ENCODE data around the gene ARRB1. TPM values are rescaled to one million over a fixed set of nuclear protein-coding genes. Genes with fewer than 3 reads are reported as not detected.

Gene ARRB1
- total and polyA plus RNA-seq, 10 of the 15 experiments (the other 5 are each of a cell fraction or from before 2014, with no cell fraction given) = 0.39 to 12.9 (median 1.7) TPM

DNA sequence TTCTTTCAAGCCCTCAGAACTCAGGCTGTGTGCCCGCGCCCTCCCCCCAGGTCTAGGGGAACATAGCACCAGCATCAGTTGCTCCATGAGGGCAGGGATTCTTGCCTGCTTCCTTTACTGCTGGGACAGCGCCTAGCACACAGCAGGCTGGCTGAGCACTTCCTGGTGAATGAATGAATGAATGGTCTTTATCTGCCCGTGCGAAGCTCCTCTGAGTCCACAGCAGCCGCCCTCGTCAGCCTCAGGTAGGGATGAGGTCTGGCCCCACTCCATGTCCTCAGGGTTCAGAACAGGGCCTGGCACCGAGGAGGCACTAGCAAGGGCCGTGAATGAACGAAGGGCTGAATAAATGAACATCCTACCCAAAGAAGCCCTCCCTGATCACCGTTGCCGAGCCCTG, 27.3 kb downstream of the ARRB1 start:
- in situ Hi-C loops (cut with MboI) (no loop called here), intact Hi-C loops (cut with micrococcal nuclease; ENCODE audit: unreplicated experiment) (no loop called here)
- POLR2A ChIA-PET = no interaction called here
- TF ChIP-seq KAT2A (conservative IDR thresholded peaks at IDR 0.05; ENCODE audit: control insufficient read depth, low read depth, low read length) = no peak
- no peak for TF ChIP-seq ZNF217 (IDR thresholded peaks at IDR 0.05)
- TF ChIP-seq TBL1XR1 (IDR thresholded peaks at IDR 0.05; ENCODE audit: low read depth, low read length) = no peak
- TF ChIP-seq TCF7 (IDR thresholded peaks at IDR 0.05; ENCODE audit: borderline replicate concordance) = no peak
- H3K4me1 ChIP-seq (ENCODE audit: control insufficient read depth, insufficient read depth, low read length) = peaks cover 11% of the 10 kb centered on the region
- ATAC-seq (no peak), DNase-seq (ENCODE audit: low read depth, low spot score) (no peak), FAIRE-seq (no peak)
- H2AFZ ChIP-seq (ENCODE audit: control insufficient read depth, low read depth, low read length) = no peak overlapping the region
- no peaks in the 10 kb centered on the region; a peak in 1 of 4 replicates for H3K36me3 ChIP-seq (ENCODE audit: control insufficient read depth in 2 of 2, insufficient read depth in 2 of 2, low read length in 1 of 2)
- SMC1A ChIA-PET (ENCODE audit: uncharacterized antibody, unreplicated experiment) = no interaction called here
- 64% methylated on average over 12 of the region's 12 CpGs for WGBS (ENCODE audit: insufficient coverage, insufficient replicate concordance, low lambda C conversion rate, missing lambda C conversion rate)
- H3K4me2 ChIP-seq (ENCODE audit: control insufficient read depth, insufficient read depth) = no peak overlapping the region
- CTCF ChIA-PET = interaction anchor here (1.1 kb wide), 1 partner anchor 10 kb away, joined by 3 read pairs; no protein-coding TSS in a partner anchor
- no peaks in the 10 kb centered on the region for H4K20me1 ChIP-seq (ENCODE audit: control insufficient read depth, insufficient read depth)
- H3K9ac ChIP-seq (ENCODE audit: control insufficient read depth, insufficient read depth, low read length) = no peak overlapping the region
- no peaks in the 10 kb centered on the region for H3K79me2 ChIP-seq (ENCODE audit: control insufficient read depth, insufficient read depth, low read length)
- H3K9me3 ChIP-seq (replicated peaks; ENCODE audit: control insufficient read depth, insufficient read depth, low read length) = no peaks in the 10 kb centered on the region
- BruUV-seq (replicated peaks) = no TSS peak
- no peak overlapping the region for H3K4me3 ChIP-seq
- RAD21 ChIA-PET (ENCODE audit: unreplicated experiment) = no interaction called here
- no peak overlapping the region for H3K27ac ChIP-seq (ENCODE audit: control insufficient read depth, insufficient read depth)
- no peaks in the 10 kb centered on the region for H3K27me3 ChIP-seq (replicated peaks in 1 of 2; ENCODE audit: control insufficient read depth in 2 of 2, insufficient read depth in 2 of 2, low read length in 1 of 2)

DNA sequence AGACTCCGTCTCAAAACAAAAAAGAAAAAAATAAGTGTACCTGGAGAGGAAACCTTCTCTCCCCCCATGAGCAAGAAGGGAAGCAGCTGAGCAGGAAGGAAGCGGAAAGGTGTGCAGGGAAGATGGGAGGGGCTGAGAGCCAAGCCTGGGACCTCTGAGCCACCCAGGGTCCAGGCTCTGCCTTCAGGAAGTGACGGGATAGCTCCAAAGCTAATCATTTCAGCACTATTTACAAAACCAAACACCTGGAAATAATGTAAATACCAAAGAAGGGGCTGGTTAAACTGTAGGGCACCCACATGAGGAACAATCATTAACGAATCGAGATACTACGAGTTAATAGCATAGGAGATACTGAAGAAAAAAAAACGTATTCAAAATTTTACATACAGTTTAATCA, 27.9 kb downstream of the ARRB1 start:
- no peak overlapping the region for H3K4me3 ChIP-seq
- no peaks in the 10 kb centered on the region for H3K27me3 ChIP-seq (replicated peaks in 1 of 2; ENCODE audit: control insufficient read depth in 2 of 2, insufficient read depth in 2 of 2, low read length in 1 of 2)
- H3K4me1 ChIP-seq (ENCODE audit: control insufficient read depth, insufficient read depth, low read length) = peaks cover 8% of the 10 kb centered on the region
- no peak for DNase-seq (ENCODE audit: low read depth, low spot score)
- H3K79me2 ChIP-seq (ENCODE audit: control insufficient read depth, insufficient read depth, low read length) = no peaks in the 10 kb centered on the region
- ChIA-PET CTCF (interaction anchor here (0.8 to 1.1 kb wide), 3 partner anchors 9 to 66 kb away, joined by 3 to 4 read pairs (median 3); no protein-coding TSS in a partner anchor), SMC1A (ENCODE audit: uncharacterized antibody, unreplicated experiment) (interaction anchor here (1.2 kb wide), 1 partner anchor 59 kb away, joined by 4 read pairs; no protein-coding TSS in a partner anchor), POLR2A (no interaction called here), RAD21 (ENCODE audit: unreplicated experiment) (no interaction called here)
- no peak overlapping the region for H3K9ac ChIP-seq (ENCODE audit: control insufficient read depth, insufficient read depth, low read length)
- H3K36me3 ChIP-seq (ENCODE audit: control insufficient read depth in 2 of 2, insufficient read depth in 2 of 2, low read length in 1 of 2) = no peaks in the 10 kb centered on the region; a peak in 1 of 4 replicates
- H3K27ac ChIP-seq (ENCODE audit: control insufficient read depth, insufficient read depth) = no peak overlapping the region
- in situ Hi-C loops (cut with MboI) = no loop called here
- WGBS (ENCODE audit: insufficient coverage, insufficient replicate concordance, low lambda C conversion rate, missing lambda C conversion rate) = 44% methylated on average over 7 of the region's 7 CpGs
- H3K9me3 ChIP-seq (replicated peaks; ENCODE audit: control insufficient read depth, insufficient read depth, low read length) = no peaks in the 10 kb centered on the region
- intact Hi-C loops (cut with micrococcal nuclease; ENCODE audit: unreplicated experiment) = no loop called here
- no peak overlapping the region for H3K4me2 ChIP-seq (ENCODE audit: control insufficient read depth, insufficient read depth)
- no TSS peak for BruUV-seq (replicated peaks)
- no peaks in the 10 kb centered on the region for H4K20me1 ChIP-seq (ENCODE audit: control insufficient read depth, insufficient read depth)
- no peak for FAIRE-seq
- no peak for ATAC-seq
- no peak overlapping the region for H2AFZ ChIP-seq (ENCODE audit: control insufficient read depth, low read depth, low read length)
- no peak for TF ChIP-seq ELK1 (IDR thresholded peaks at IDR 0.05; ENCODE audit: low read depth, low read length)
- no peak for TF ChIP-seq RELB (IDR thresholded peaks at IDR 0.05; ENCODE audit: low read depth)
- TF ChIP-seq HDAC2 (IDR thresholded peaks at IDR 0.05) = no peak
- TF ChIP-seq TBL1XR1 (IDR thresholded peaks at IDR 0.05; ENCODE audit: low read depth, low read length) = no peak
- no peak for TF ChIP-seq MEF2B (IDR thresholded peaks at IDR 0.05; ENCODE audit: partially characterized antibody, poor library complexity, severe bottlenecking)
- TF ChIP-seq MAX (IDR thresholded peaks at IDR 0.05; ENCODE audit: low read depth, low read length) = no peak
- no peak for TF ChIP-seq RAD51 (IDR thresholded peaks at IDR 0.05)
- TF ChIP-seq, protein P1, sequence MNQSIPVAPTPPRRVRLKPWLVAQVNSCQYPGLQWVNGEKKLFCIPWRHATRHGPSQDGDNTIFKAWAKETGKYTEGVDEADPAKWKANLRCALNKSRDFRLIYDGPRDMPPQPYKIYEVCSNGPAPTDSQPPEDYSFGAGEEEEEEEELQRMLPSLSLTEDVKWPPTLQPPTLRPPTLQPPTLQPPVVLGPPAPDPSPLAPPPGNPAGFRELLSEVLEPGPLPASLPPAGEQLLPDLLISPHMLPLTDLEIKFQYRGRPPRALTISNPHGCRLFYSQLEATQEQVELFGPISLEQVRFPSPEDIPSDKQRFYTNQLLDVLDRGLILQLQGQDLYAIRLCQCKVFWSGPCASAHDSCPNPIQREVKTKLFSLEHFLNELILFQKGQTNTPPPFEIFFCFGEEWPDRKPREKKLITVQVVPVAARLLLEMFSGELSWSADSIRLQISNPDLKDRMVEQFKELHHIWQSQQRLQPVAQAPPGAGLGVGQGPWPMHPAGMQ (IDR thresholded peaks at IDR 0.05; ENCODE audit: borderline replicate concordance) = no peak

Data from GM12878 (cell line).